Left ventricle myocardium inferior (tissue), 1 donor: Measurements from ENCODE around the gene RAD9A. TPM values are rescaled to one million over a fixed set of nuclear protein-coding genes. Genes with fewer than 3 reads are reported as not detected.

Experiments
- DNase-seq: peaks from one replicate; pipeline ENCODE4 v3.0.0-alpha.2; 2020
- H3K27ac ChIP-seq: fragments of 200-600 bp; replicated peaks from 2 replicates; pipeline ENCODE4 v1.8.0; 2021
- H3K27me3 ChIP-seq: fragments of 200-600 bp; 2 replicates; pipeline ENCODE4 v1.8.0; 2021; ENCODE audit warnings: low read depth
- H3K36me3 ChIP-seq: fragments of 200-600 bp; 2 replicates; pipeline ENCODE4 v1.8.0; 2021
- H3K4me1 ChIP-seq: fragments of 200-600 bp; 2 replicates; pipeline ENCODE4 v1.8.0; 2021
- H3K4me3 ChIP-seq: fragments of 200-600 bp; 2 replicates; pipeline ENCODE4 v1.8.0; 2021; ENCODE audit warnings: mild to moderate bottlenecking, moderate library complexity
- H3K9me3 ChIP-seq: fragments of 200-600 bp; replicated peaks from 2 replicates; pipeline ENCODE4 v1.8.0; 2021
- intact Hi-C: fragments of 100-400 bp; cut with micrococcal nuclease; formaldehyde crosslinking; loops from one replicate; pipeline ENCODE4 v1.11.0; 2022
- total RNA-seq: library from RNA; stranded (reverse); fragmentation: NEBNext Ultra II Directional; extraction: Animal tissue kit (Norgen Biotek cat#: 25700); gene quantifications from one replicate; pipeline ENCODE4 v1.2.1, GENCODE V29; 2021
- TF ChIP-seq, protein P1 (sequence below): fragments of 200-600 bp; IDR thresholded peaks from 2 replicates; pipeline ENCODE4 v1.8.0; 2021; ENCODE audit warnings: antibody characterized with exemption, mild to moderate bottlenecking, borderline replicate concordance
- donor health status: DM: no; HTN: yes; CAD: no; lungs with severe emphysema.

RAD9A gene
- total RNA-seq, 1 donor from 2014 or later, result 7.0 TPM

DNA sequence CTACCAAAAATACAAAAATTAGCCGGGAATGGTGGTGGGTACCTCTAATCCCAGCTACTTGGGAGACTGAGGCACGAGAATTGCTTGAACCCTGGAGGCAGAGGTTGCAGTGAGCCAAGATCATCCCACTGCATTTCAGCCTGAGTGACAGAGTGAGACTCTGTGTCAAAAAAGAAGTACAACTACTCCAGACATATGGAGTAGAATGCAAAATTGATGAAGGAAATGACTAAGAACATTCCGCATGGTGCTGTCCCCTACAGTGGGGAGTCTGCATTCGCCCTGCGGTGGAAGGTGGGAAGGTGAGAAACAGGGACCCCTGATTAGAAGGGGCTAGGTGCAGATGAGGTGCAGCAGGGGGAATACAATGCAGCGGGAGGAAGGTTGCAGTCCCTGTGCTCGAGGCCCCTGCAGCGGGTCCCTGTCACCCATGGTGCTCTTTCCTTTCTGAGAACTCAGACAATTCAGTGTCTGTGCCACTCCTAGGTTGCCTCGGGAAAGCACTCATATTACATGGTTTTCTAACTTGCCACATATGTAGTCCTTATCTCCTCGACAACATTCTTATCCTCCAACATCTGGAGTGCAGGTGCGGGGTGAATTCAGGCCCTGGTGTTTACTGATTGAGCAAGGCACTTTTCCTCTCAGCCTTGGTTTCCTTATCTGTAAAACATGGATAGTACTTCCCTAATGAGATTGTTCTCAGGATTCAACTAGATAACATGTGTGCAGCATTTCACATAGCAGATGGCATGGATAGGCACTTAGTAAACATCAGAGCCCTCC is 43.6 kb upstream of the RAD9A start:
- TF ChIP-seq, protein P1, sequence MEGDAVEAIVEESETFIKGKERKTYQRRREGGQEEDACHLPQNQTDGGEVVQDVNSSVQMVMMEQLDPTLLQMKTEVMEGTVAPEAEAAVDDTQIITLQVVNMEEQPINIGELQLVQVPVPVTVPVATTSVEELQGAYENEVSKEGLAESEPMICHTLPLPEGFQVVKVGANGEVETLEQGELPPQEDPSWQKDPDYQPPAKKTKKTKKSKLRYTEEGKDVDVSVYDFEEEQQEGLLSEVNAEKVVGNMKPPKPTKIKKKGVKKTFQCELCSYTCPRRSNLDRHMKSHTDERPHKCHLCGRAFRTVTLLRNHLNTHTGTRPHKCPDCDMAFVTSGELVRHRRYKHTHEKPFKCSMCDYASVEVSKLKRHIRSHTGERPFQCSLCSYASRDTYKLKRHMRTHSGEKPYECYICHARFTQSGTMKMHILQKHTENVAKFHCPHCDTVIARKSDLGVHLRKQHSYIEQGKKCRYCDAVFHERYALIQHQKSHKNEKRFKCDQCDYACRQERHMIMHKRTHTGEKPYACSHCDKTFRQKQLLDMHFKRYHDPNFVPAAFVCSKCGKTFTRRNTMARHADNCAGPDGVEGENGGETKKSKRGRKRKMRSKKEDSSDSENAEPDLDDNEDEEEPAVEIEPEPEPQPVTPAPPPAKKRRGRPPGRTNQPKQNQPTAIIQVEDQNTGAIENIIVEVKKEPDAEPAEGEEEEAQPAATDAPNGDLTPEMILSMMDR, result no peak
- Histone ChIP-seq H3K27me3 (no peaks in the 10 kb centered on the region), H3K4me1 (peaks cover 43% of the 10 kb centered on the region), H3K36me3 (no peaks in the 10 kb centered on the region), H3K4me3 (no peak overlapping the region), H3K27ac (peak overlapping the region; percentile 58), H3K9me3 (no peaks in the 10 kb centered on the region)
- intact Hi-C loops, result no loop called here
- no peak for DNase-seq

DNA sequence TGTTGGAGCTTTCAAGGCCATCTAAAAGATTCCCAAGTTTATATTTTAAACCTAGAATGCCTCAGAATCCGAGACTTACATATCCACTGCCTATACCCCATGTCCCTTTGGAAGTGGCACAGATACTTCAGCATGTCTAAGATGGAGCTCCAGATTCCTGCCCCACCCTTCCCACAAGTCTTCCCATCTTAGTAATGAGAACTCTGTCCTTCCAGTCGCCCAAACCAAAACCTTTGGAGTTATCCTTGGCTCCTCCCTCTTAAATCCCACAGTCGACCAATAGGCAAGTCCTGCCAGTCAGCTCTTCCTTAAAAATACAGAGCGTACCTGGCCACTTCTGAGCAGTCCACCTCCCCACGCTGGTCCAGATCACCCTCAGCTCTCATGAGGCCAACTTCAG is 42.8 kb upstream of the RAD9A start:
- DNase-seq, result no peak
- intact Hi-C loops, result no loop called here
- TF ChIP-seq, protein P1, result no peak
- Histone ChIP-seq H3K36me3 (no peaks in the 10 kb centered on the region), H3K27me3 (no peaks in the 10 kb centered on the region), H3K4me3 (no peak overlapping the region), H3K4me1 (peaks cover 49% of the 10 kb centered on the region), H3K9me3 (no peaks in the 10 kb centered on the region), H3K27ac (peak overlapping the region; percentile 58)

DNA sequence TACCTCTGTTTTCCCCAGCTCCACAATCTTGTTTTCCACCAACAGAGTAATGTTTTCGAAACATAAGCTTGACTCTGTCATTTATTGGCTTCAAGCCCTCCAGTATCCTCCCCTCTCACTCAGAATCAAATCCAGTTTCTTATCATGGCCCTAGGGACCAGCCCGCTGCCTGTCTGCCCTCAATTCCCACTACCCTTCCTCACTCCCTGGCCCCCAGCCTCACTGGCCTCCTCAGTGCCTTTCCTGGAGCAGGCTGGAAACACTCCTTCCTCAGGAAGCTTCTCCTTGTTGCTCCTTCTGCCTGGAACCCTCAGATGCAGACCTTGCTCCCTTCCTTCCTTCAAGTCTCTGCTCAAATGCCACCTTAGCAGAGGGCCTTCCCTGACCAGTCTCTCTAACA is 42.3 kb upstream of the RAD9A start:
- intact Hi-C loops, result no loop called here
- no peak overlapping the region for H3K4me3 ChIP-seq
- no peak for DNase-seq

GRCh38 chr11:67349928-67350465 is 41.8 kb upstream of the RAD9A start:
- TF ChIP-seq, protein P1, result no peak
- intact Hi-C loops, result no loop called here

More for the DNA sequence above, 42.3 kb upstream of the RAD9A start:
- no peaks in the 10 kb centered on the region for H3K27me3 ChIP-seq
- TF ChIP-seq, protein P1, result no peak
- H3K9me3 ChIP-seq, result no peaks in the 10 kb centered on the region
- no peaks in the 10 kb centered on the region for H3K36me3 ChIP-seq
- H3K4me1 ChIP-seq, result peaks cover 53% of the 10 kb centered on the region
- H3K27ac ChIP-seq, result peak overlapping the region; percentile 58

DNA sequence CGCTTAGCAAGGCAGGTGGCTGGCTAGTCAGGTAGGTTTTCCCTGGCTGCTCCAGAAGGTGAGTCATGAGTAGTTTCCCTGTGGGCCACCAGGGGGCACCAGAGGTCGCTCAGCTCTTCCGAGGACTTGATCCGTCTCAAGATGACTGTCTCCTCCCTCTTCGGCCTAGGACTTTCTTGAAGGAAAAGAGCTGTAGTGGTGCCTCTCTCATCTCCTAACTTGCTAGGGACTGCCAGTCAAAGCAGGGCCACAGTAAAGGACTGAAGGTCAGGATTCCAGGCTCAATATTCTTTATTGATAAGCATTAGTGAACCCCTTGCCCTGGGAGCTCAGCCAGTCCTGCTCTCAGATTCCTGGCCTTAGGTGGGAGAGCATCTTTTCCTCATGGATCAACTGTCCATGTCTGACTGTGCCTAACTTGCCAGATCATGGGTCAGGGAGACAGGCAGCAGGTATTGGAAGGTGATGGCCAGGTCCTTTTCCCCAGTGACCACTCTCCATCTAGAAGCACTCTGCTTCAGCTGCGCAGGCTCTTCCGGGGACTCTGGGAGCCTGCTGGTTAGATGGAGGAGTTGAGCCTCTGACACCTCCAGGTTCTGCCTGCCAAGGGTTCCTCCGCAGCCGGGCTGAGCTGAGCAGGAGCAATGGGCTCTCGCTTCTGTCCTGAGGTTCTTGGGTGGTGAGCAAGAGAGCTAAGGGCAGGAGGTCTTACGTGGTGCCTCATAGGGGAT is 40.3 kb upstream of the RAD9A start:
- intact Hi-C loops, result no loop called here
- no peaks in the 10 kb centered on the region for H3K9me3 ChIP-seq
- peak overlapping the region; percentile 92 for H3K4me3 ChIP-seq

More at GRCh38 chr11:67349928-67350465, 41.8 kb upstream of the RAD9A start:
- no peak for DNase-seq
- peaks cover 59% of the 10 kb centered on the region for H3K4me1 ChIP-seq
- no peak overlapping the region for H3K4me3 ChIP-seq
- no peaks in the 10 kb centered on the region for H3K27me3 ChIP-seq
- H3K27ac ChIP-seq, result peak overlapping the region; percentile 58
- no peaks in the 10 kb centered on the region for H3K9me3 ChIP-seq
- no peaks in the 10 kb centered on the region for H3K36me3 ChIP-seq

More for the DNA sequence above, 40.3 kb upstream of the RAD9A start:
- H3K4me1 ChIP-seq, result peaks cover 73% of the 10 kb centered on the region
- H3K27me3 ChIP-seq, result no peaks in the 10 kb centered on the region
- TF ChIP-seq, protein P1, result peak; percentile 94
- no peaks in the 10 kb centered on the region for H3K36me3 ChIP-seq
- H3K27ac ChIP-seq, result peak overlapping the region; percentile 99
- peak; percentile 55 for DNase-seq
